Activated CD8-positive, alpha-beta memory T cell treated with anti-CD3 and anti-CD28 coated beads, Interleukin-2, amount 50 U/mL, for 4 hours (primary cell): ENCODE results near the gene RAB3C.

ENCODE experiments used
- DNase-seq: peaks from one replicate; pipeline ENCODE4 v3.0.0-alpha.2; 2020

Gene RAB3C

DNA sequence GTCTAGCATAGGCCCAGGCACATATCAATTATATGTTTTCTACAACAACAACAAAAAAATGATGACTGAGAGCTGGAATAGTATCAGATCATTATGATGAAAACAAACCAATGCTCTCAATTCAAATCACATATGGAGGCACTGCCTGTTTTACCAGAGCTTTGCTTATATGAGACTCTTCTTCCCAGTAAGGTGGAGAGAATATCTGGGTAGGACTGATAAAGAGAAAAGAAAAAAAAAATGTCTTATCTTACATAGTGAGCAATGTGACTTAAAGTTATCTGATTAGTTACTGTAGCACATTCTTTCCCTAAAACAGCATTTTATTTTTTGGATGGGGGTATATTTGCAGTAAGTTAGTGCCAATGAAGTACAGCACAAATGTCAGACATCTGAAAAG is 154.8 kb downstream of the RAB3C start:
- no peak for DNase-seq

DNA sequence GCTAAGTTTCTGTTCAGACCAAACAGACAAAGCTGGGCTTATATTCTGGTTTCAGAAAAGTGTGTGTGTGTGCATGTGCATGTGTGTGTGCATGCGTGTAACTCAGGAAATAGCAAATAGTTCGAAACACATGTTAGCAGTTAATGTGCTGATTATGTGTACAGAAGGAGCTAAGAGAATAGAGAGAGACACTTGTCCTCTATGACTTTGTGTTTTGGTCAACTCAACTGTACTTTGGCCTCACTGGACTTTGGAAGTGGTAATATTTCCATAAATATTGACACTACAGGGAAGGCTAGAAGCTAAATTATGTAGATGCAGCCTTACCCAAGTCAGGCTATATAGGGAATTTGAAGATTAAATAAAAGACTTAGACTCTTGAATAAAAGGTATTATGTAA is 155.5 kb downstream of the RAB3C start:
- no peak for DNase-seq

DNA sequence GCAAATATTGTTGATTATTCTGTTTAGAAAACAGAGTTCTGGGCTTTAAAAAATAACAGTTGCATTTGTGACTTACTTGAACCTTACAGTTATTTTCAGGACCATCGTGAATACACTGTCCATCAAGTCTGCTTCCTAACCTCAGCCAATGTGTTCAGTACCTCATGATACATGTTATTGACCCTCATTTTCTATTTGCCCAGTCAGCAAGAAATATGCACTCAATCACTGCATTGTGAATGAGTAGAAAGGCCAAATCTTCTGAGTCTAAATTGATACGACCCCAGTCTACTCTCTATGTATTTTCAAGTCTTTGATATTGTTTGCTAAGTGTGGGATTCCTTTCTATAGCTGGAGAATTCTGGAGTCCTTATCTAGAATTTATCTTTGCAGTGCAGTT is 156.2 kb downstream of the RAB3C start:
- no peak for DNase-seq

DNA sequence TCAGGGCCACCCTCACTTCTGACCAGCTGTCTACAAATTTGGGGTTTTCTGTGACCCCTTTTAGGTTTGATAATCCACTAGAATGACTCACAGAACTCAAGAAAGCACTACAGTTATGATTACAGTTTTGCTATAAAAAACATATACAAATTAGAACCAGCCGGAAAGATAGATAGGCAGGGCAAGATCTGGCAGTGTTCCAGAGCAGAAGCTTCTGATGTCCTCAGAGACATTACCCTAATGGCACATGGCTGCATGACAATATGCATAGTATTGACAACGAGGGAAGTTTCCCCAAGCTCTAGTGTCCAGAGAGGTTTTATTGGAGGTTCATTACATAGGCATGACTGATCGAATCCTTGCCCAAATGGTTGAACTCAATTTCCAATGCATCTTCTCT is 158.1 kb downstream of the RAB3C start:
- no peak for DNase-seq

DNA sequence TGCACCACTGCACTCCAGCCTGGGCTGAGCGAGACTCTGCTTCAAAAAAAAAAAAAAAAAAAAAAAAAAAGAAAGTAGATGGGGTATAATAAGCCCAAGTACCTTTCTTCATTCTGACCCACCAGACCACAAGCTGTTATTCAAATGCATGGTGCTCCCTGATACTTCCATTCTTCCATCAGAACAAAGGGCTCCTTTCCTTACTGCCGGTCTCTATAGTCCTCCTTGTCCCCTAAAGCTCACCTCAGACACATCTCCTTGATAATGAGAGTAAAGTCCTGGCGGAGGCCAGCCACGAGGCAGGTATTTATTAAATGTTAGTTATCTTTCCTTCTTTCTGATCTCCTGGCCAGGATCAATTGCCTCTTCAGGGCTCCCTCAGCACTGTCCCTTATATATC is 162.5 kb downstream of the RAB3C start:
- DNase-seq = no peak

GRCh38 chr5:58746321-58746720 is 163.4 kb downstream of the RAB3C start:
- DNase-seq = no peak

GRCh38 chr5:58750036-58750435 is 167.2 kb downstream of the RAB3C start:
- DNase-seq = no peak

GRCh38 chr5:58751222-58751837 is 168.5 kb downstream of the RAB3C start:
- DNase-seq = no peak

DNA sequence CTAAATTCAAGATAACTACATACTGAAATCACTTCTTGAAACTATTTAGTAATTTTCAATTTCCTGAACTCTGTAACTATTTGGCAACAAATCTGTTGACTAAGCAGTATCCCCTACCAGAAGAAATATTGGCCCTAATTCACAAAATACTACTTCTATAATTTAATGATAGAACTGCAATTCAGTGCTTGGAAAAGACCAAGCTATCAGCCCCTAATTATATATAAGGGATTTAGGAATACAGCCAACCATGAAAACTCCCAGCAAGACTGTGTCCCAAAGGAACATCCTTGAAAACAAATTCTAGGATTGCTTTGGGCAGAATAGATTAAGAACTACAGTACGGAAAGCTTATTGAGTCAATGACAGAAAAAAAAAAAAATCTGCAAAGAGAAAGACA is 169.2 kb downstream of the RAB3C start:
- DNase-seq = no peak

DNA sequence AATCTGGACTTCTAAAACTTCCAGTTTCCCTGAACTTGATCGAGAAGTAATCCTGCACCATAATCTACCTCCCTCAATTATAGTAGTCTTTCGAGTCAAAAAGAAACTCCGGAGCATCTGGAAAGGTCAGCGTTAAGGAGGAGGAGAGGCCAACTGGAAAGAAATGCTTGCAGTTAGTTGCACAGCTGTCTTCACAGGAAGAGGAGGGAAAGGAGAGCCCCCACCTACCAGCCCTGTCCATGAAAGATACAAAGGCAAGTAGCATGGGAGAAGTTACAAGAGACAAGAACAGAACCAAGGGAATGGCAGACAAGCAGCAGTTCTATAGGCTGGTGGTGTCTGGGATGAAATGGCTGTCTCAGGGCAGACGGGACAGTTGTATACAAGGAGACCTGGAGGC is 170.6 kb downstream of the RAB3C start:
- no peak for DNase-seq

GRCh38 chr5:58754250-58754649 is 171.4 kb downstream of the RAB3C start:
- DNase-seq = no peak

DNA sequence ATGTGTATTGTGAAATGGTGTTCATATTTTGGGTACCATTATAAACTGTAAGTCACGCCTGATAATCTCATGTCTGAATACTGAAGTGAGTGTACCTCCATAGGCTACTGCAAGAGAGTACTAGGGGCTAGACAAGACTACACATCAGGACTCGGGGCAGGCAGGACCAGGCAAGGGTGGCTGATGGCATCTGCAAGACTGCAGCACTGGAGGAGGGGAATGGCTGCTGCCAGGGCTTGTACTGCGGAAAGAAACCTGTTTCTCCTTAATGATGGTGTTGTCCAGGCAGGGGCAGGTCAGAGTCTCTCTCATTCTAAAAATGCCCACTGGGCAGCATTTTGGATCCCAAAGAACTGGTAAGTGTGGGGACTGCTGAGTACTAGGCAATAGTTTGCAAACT is 172.5 kb downstream of the RAB3C start:
- DNase-seq = no peak

DNA sequence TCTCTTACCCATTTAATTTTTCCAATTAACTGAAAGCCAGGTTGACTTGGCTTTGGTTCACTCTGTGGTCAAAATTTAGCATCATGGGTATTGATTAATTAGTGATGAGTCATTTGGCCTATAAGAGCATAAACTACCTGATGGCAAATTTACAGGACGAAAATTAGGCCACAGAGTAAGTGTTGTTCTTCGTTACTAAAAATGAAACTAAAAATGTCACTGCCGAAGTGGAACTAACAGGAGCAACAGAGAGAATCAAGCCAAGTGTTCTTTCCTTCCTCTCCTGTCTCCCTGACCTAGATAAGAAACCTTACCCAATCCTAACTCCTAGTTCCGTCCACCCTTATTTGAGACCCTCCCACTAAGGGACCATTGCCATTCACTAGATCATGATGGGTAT is 176.9 kb downstream of the RAB3C start:
- DNase-seq = no peak

DNA sequence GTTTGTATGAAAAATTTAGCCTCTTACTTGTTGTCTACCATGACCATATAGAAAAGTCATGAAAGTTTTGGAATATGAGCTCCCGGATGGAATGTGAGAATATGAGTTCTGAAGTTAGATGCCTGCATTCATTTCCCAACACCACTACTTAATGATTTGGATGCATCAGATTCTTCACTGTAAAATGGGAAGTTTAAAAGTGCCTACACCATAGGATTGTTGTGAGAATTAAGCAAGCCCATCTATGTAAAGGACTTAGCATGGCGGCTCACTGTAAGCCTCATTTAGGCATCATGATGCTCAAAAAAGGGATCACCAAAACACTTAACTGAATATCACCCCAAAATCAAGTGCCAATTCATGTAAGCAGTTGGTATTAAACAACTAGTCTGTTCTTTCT is 177.3 kb downstream of the RAB3C start:
- no peak for DNase-seq

GRCh38 chr5:58761407-58761806 is 178.5 kb downstream of the RAB3C start:
- DNase-seq = no peak

DNA sequence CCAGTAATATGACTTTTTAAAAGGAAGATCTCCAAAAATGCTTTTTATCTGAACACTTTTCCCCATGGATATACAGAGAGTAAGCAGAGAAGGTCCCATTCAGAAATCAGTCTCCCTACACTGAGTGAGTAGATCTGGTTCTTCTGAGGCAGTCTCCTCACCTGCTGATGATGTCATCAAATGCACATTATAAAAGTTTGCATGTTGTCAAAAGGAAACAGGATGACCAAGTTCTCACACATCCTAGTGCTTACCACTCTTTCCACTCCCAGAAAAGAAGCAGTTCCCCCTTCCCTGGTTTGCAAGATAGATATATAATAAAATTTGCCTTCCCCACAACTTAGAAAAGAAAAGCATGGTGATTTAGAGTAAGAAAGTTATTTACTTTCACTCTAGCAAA is 180.5 kb downstream of the RAB3C start:
- DNase-seq = no peak

DNA sequence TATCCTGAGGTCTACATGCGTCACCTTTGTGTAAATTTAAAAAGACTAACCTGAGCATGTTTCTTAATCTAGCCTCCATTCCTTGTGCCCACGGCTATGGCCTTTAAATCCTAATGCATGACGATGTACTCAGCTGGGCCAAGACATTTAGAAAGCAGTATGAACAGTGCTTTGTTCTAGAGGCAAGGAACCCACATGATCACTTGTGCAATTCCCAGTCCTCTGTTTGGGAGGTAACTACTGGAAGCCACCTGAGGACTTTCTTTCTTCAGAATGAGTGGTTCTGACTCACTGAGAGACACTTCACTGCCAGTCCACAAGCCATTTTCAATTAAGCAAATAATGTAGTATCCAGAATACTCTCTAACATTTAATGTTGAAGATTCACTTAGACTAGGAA is 181.3 kb downstream of the RAB3C start:
- DNase-seq = no peak

GRCh38 chr5:58765058-58765457 is 182.2 kb downstream of the RAB3C start:
- no peak for DNase-seq

GRCh38 chr5:58767104-58767503 is 184.2 kb downstream of the RAB3C start:
- no peak for DNase-seq

DNA sequence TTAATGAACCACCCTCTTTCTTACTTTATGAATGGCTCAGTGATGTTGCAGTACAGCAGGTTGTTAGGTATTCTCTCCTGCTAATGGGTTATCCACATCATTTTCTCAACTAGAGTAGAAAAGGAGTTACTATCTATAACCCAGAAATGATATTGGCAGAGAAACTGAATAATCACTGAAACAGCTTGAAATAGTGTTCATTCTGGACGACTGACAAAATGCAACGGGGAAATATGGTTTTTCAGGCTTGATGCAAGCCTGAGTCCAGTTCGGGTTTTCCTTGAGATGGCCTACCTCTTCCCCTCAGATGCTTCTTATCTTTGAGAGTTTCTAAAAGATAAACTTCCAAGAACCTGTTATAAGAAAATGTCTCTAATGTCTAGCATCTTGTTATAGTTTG is 187.3 kb downstream of the RAB3C start:
- no peak for DNase-seq

DNA sequence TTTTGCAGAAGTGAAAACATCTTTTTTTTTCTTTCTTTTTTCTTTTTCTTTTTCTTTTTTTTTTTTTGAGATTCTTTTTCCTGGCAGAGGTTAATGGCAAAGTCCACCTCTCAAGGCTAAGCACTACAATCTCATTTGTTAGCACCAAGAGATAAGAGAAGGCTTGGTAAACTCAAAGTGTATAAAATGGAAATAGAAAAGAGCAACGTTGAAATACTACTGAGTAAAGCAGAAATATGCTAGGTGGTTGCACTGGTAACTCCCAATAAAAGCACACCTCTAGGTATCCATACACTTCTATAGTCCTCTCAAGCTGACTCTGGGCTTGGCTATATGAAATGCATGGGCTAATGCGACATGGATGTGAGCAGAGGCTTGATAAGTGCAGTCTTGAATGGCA is 188.9 kb downstream of the RAB3C start:
- DNase-seq = no peak

- DNase-seq = no peak
Observed at GRCh38 chr5:58773744-58774441, 191.0 kb downstream of the RAB3C start.

- no peak for DNase-seq
Observed at GRCh38 chr5:58774937-58775336, 192.1 kb downstream of the RAB3C start.

- no peak for DNase-seq
Observed at GRCh38 chr5:58775701-58776262, 192.9 kb downstream of the RAB3C start.

DNA sequence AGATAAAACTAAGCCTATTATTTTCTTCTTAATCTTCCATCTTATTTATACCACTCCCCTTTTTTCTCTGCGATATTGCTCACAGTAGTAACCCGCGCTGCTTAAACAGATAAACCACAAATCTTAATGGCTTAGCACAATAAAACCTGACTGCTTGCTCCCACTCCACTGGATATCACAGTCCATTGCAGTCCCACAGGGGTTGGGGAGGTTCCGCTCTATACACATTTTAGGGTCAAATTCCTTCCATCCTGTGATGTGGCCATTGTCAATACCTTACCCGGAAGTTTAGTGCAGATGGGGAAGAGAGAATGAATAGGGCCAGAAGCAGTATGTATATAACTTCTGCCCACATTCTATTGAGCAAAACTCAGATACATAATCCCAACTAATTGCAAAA is 193.7 kb downstream of the RAB3C start:
- no peak for DNase-seq
